RWPE2 (cell line): ENCODE results near the gene RHOB.

ENCODE experiments used
- ATAC-seq: fragments of 200-7000 bp; cut with Tn5 transposase; 3 replicates; pipeline ENCODE4 v1.9.1; 2021; ENCODE audit warnings: low read depth
- DNase-seq: peaks from one replicate; pipeline ENCODE4 v3.0.0-alpha.2; 2020; ENCODE audit warnings: low spot score
- H3K27ac ChIP-seq: fragments of 450-650 bp; 2 replicates; pipeline ENCODE4 v1.5.1; 2017; ENCODE audit warnings: mild to moderate bottlenecking; ENCODE audit not compliant: poor library complexity, severe bottlenecking
- H3K27me3 ChIP-seq: fragments of 250-450 bp; sonication (Bioruptor Pico); 2 replicates; pipeline ENCODE4 v1.5.1; 2021; ENCODE audit warnings: mild to moderate bottlenecking, moderate library complexity; ENCODE audit not compliant: insufficient read depth, poor library complexity, severe bottlenecking
- H3K36me3 ChIP-seq: fragments of 250-450 bp; sonication (Bioruptor Pico); 2 replicates; pipeline ENCODE4 v1.5.1; 2020; ENCODE audit warnings: low read depth, mild to moderate bottlenecking, moderate library complexity
- H3K4me1 ChIP-seq: fragments of 250-450 bp; sonication (Bioruptor Pico); 2 replicates; pipeline ENCODE4 v1.5.1; 2021; ENCODE audit warnings: mild to moderate bottlenecking, moderate library complexity; ENCODE audit not compliant: insufficient read depth, poor library complexity, severe bottlenecking
- H3K4me3 ChIP-seq: fragments of 250-450 bp; sonication (Bioruptor Pico); 2 replicates; pipeline ENCODE4 v1.5.1; 2021; ENCODE audit warnings: mild to moderate bottlenecking, moderate library complexity; ENCODE audit not compliant: severe bottlenecking
- H3K9me3 ChIP-seq: fragments of 250-450 bp; sonication (Bioruptor Pico); 2 replicates; pipeline ENCODE4 v1.5.1; 2021; ENCODE audit warnings: mild to moderate bottlenecking, moderate library complexity; ENCODE audit not compliant: severe bottlenecking
- CTCF ChIP-seq: fragments of 450-650 bp; IDR thresholded peaks from one replicate; pipeline ENCODE4 v1.5.1; 2017; ENCODE audit warnings: mild to moderate bottlenecking, moderate library complexity; ENCODE audit not compliant: poor library complexity, severe bottlenecking

The RHOB gene

GRCh38 chr2:20422402-20423271 is 24.2 kb upstream of the RHOB start:
- Histone ChIP-seq H3K27ac (peak overlapping the region; percentile 67), H3K4me1 (peaks cover 27% of the 10 kb centered on the region), H3K9me3 (no peaks in the 10 kb centered on the region), H3K36me3 (no peaks in the 10 kb centered on the region), H3K27me3 (no peaks in the 10 kb centered on the region), H3K4me3 (no peak overlapping the region)
- TF ChIP-seq CTCF = no peak
- ATAC-seq (peak; percentile 37), DNase-seq (no peak)

DNA sequence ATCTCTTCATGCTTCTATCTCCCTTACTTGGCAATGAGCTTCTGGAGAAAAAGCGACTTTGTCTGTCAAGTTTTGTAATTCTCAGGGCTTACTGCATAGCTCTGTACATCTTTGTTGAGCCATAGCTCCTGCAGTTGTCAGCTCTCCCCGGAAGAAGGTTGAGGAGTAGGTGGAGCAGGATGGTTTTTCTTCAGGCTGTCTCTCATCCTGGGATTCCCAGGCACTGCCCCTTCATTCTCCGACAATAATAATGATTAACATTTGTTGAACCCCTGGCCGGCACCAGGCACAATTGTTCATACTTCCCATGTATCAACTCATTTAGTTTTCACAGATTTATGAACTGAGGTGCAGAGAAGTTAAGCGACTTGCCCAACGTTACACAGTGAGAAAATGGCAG is 23.5 kb upstream of the RHOB start:
- H3K27me3 ChIP-seq = no peaks in the 10 kb centered on the region
- peak overlapping the region; percentile 67 for H3K27ac ChIP-seq
- no peak for DNase-seq
- no peak for ATAC-seq
- no peaks in the 10 kb centered on the region for H3K36me3 ChIP-seq
- TF ChIP-seq CTCF = no peak
- H3K4me1 ChIP-seq = peaks cover 27% of the 10 kb centered on the region
- no peaks in the 10 kb centered on the region for H3K9me3 ChIP-seq
- no peak overlapping the region for H3K4me3 ChIP-seq

GRCh38 chr2:20423847-20424246 is 23.0 kb upstream of the RHOB start:
- Histone ChIP-seq H3K9me3 (no peaks in the 10 kb centered on the region), H3K27me3 (no peaks in the 10 kb centered on the region), H3K36me3 (no peaks in the 10 kb centered on the region), H3K27ac (peak overlapping the region; percentile 67), H3K4me3 (no peak overlapping the region), H3K4me1 (peaks cover 27% of the 10 kb centered on the region)
- ATAC-seq (no peak), DNase-seq (no peak)
- no peak for TF ChIP-seq CTCF

- H3K36me3 ChIP-seq = no peaks in the 10 kb centered on the region
- ATAC-seq (peak; percentile 26), DNase-seq (no peak)
- no peaks in the 10 kb centered on the region for H3K9me3 ChIP-seq
- H3K4me1 ChIP-seq = peaks cover 27% of the 10 kb centered on the region
- H3K27ac ChIP-seq = peak overlapping the region; percentile 67
- no peak overlapping the region for H3K4me3 ChIP-seq
- no peaks in the 10 kb centered on the region for H3K27me3 ChIP-seq
- TF ChIP-seq CTCF = no peak
Observed at GRCh38 chr2:20424300-20425290, 22.3 kb upstream of the RHOB start.
